Karpas-422 (cell line): ENCODE results near the gene IFNA1. TPM values are rescaled to one million over a fixed set of nuclear protein-coding genes. Genes with fewer than 3 reads are reported as not detected.

Experiments used
- DNase-seq: peaks from one replicate; pipeline ENCODE4 v3.0.0-alpha.2; 2015
- H2AFZ ChIP-seq: fragments of 200-600 bp; sonication (generic); 2 replicates; pipeline ENCODE4 v1.6.1; 2014; ENCODE audit warnings: antibody characterized with exemption, low read length, mixed read lengths
- H3K27ac ChIP-seq: fragments of 200-600 bp; sonication (generic); 2 replicates; pipeline ENCODE4 v1.5.1; 2014; ENCODE audit warnings: mild to moderate bottlenecking, low read length, moderate library complexity
- H3K27me3 ChIP-seq: fragments of 200-600 bp; sonication (generic); 2 replicates; pipeline ENCODE4 v1.6.1; 2014; ENCODE audit warnings: low read length, mixed read lengths
- H3K36me3 ChIP-seq: fragments of 200-600 bp; sonication (generic); 2 replicates; pipeline ENCODE4 v1.6.1; 2014; ENCODE audit warnings: low read length, mixed read lengths; ENCODE audit not compliant: insufficient read depth
- H3K4me1 ChIP-seq: fragments of 200-600 bp; sonication (generic); 2 replicates; pipeline ENCODE4 v1.6.1; 2014; ENCODE audit warnings: mild to moderate bottlenecking, low read length, mixed read lengths
- H3K4me2 ChIP-seq: fragments of 200-600 bp; sonication (generic); 2 replicates; pipeline ENCODE4 v1.6.1; 2014; ENCODE audit warnings: low read length, low read depth, mild to moderate bottlenecking; ENCODE audit not compliant: poor library complexity, severe bottlenecking
- H3K4me3 ChIP-seq: fragments of 200-600 bp; sonication (generic); 2 replicates; pipeline ENCODE4 v1.5.1; 2014; ENCODE audit warnings: mild to moderate bottlenecking, antibody characterized with exemption, low read length, mixed read lengths
- H3K79me2 ChIP-seq: fragments of 200-600 bp; sonication (generic); 2 replicates; pipeline ENCODE4 v1.6.1; 2014; ENCODE audit warnings: mild to moderate bottlenecking, low read length, mixed read lengths
- H3K9ac ChIP-seq: fragments of 200-600 bp; sonication (generic); 2 replicates; pipeline ENCODE4 v1.6.0; 2014; ENCODE audit warnings: low read length
- H3K9me2 ChIP-seq: fragments of 200-600 bp; sonication (generic), shearing (Covaris generic); replicated peaks from 2 replicates; pipeline ENCODE4 v1.6.0; 2014; ENCODE audit warnings: mild to moderate bottlenecking, low read length, moderate library complexity; ENCODE audit not compliant: insufficient read depth
- H3K9me3 ChIP-seq: fragments of 300-700, 200-600 bp; sonication (generic); 2 replicates; pipeline ENCODE4 v1.6.1; 2014; ENCODE audit warnings: low read length, mixed read lengths
- H4K20me1 ChIP-seq: fragments of 200-600 bp; sonication (generic); 2 replicates; pipeline ENCODE4 v1.6.1; 2014; ENCODE audit warnings: mild to moderate bottlenecking, antibody characterized with exemption, low read length, low read depth; ENCODE audit not compliant: insufficient read depth
- total RNA-seq: library from RNA; depleted of rRNA; stranded (reverse); fragments of >200 nt; shearing (Covaris generic); gene quantifications from 2 replicates; pipeline ENCODE4 v1.2.3, GENCODE V29; 2014; ENCODE audit warnings: low replicate concordance

IFNA1 gene
- total RNA-seq, 1 experiment from 2014 or later = not detected

GRCh38 chr9:21412107-21412506, 28.1 kb upstream of the IFNA1 start:
- H4K20me1 ChIP-seq = no peaks in the 10 kb centered on the region
- H3K4me2 ChIP-seq = no peak overlapping the region
- H3K9ac ChIP-seq = no peak overlapping the region
- H3K27ac ChIP-seq = no peak overlapping the region
- H3K27me3 ChIP-seq = no peaks in the 10 kb centered on the region
- H3K79me2 ChIP-seq = no peaks in the 10 kb centered on the region
- no peak overlapping the region for H3K4me3 ChIP-seq
- peaks cover 11% of the 10 kb centered on the region for H3K4me1 ChIP-seq
- no peaks in the 10 kb centered on the region for H3K9me3 ChIP-seq
- DNase-seq = peak; percentile 83
- no peaks in the 10 kb centered on the region for H3K9me2 ChIP-seq
- no peaks in the 10 kb centered on the region for H3K36me3 ChIP-seq
- no peak overlapping the region for H2AFZ ChIP-seq

GRCh38 chr9:21413151-21413550, 27.1 kb upstream of the IFNA1 start:
- peaks cover 11% of the 10 kb centered on the region for H3K4me1 ChIP-seq
- no peaks in the 10 kb centered on the region for H3K36me3 ChIP-seq
- H3K4me3 ChIP-seq = no peak overlapping the region
- no peaks in the 10 kb centered on the region for H3K79me2 ChIP-seq
- H3K9me3 ChIP-seq = no peaks in the 10 kb centered on the region
- no peak overlapping the region for H2AFZ ChIP-seq
- H3K27ac ChIP-seq = no peak overlapping the region
- DNase-seq = no peak
- no peaks in the 10 kb centered on the region for H4K20me1 ChIP-seq
- no peaks in the 10 kb centered on the region for H3K9me2 ChIP-seq
- H3K4me2 ChIP-seq = no peak overlapping the region
- no peak overlapping the region for H3K9ac ChIP-seq
- H3K27me3 ChIP-seq = no peaks in the 10 kb centered on the region

GRCh38 chr9:21413624-21414023, 26.6 kb upstream of the IFNA1 start:
- H3K9me3 ChIP-seq = no peaks in the 10 kb centered on the region
- no peaks in the 10 kb centered on the region for H3K36me3 ChIP-seq
- DNase-seq = peak; percentile 54
- no peak overlapping the region for H3K27ac ChIP-seq
- H3K9ac ChIP-seq = no peak overlapping the region
- no peaks in the 10 kb centered on the region for H3K27me3 ChIP-seq
- no peaks in the 10 kb centered on the region for H3K9me2 ChIP-seq
- no peak overlapping the region for H2AFZ ChIP-seq
- no peaks in the 10 kb centered on the region for H4K20me1 ChIP-seq
- no peaks in the 10 kb centered on the region for H3K79me2 ChIP-seq
- peaks cover 11% of the 10 kb centered on the region for H3K4me1 ChIP-seq
- H3K4me2 ChIP-seq = no peak overlapping the region
- H3K4me3 ChIP-seq = no peak overlapping the region

- Histone ChIP-seq H3K4me2 (no peak overlapping the region), H3K9me3 (no peaks in the 10 kb centered on the region), H4K20me1 (no peaks in the 10 kb centered on the region), H3K27ac (no peak overlapping the region), H3K79me2 (no peaks in the 10 kb centered on the region), H3K4me3 (no peak overlapping the region), H3K4me1 (peaks cover 11% of the 10 kb centered on the region), H3K9me2 (no peaks in the 10 kb centered on the region), H3K27me3 (no peaks in the 10 kb centered on the region), H2AFZ (no peak overlapping the region), H3K36me3 (no peaks in the 10 kb centered on the region), H3K9ac (no peak overlapping the region)
- no peak for DNase-seq
Observed at GRCh38 chr9:21414220-21414940, 25.9 kb upstream of the IFNA1 start.

- Histone ChIP-seq H3K9ac (no peak overlapping the region), H3K36me3 (no peaks in the 10 kb centered on the region), H3K27ac (no peak overlapping the region), H3K9me3 (no peaks in the 10 kb centered on the region), H3K27me3 (no peaks in the 10 kb centered on the region), H3K79me2 (no peaks in the 10 kb centered on the region), H3K4me2 (no peak overlapping the region), H3K4me3 (no peak overlapping the region), H3K4me1 (peaks cover 11% of the 10 kb centered on the region), H3K9me2 (no peaks in the 10 kb centered on the region), H4K20me1 (no peaks in the 10 kb centered on the region), H2AFZ (no peak overlapping the region)
- DNase-seq = no peak
Observed at GRCh38 chr9:21415493-21416267, 24.6 kb upstream of the IFNA1 start.

- Histone ChIP-seq H3K27ac (no peak overlapping the region), H3K79me2 (no peaks in the 10 kb centered on the region), H3K27me3 (no peaks in the 10 kb centered on the region), H3K36me3 (no peaks in the 10 kb centered on the region), H3K4me3 (no peak overlapping the region), H4K20me1 (no peaks in the 10 kb centered on the region), H3K4me2 (no peak overlapping the region), H3K9ac (no peak overlapping the region), H2AFZ (no peak overlapping the region), H3K9me2 (no peaks in the 10 kb centered on the region), H3K9me3 (no peaks in the 10 kb centered on the region), H3K4me1 (peaks cover 7% of the 10 kb centered on the region; the same call in 1 of the 2 replicates)
- DNase-seq = no peak
Observed at GRCh38 chr9:21428235-21428634, 12.0 kb upstream of the IFNA1 start.

- no peaks in the 10 kb centered on the region for H3K9me2 ChIP-seq
- H3K9me3 ChIP-seq = no peaks in the 10 kb centered on the region
- H3K27me3 ChIP-seq = no peaks in the 10 kb centered on the region
- H3K79me2 ChIP-seq = no peaks in the 10 kb centered on the region
- no peak overlapping the region for H2AFZ ChIP-seq
- peaks cover 7% of the 10 kb centered on the region; the same call in 1 of the 2 replicates for H3K4me1 ChIP-seq
- no peak overlapping the region for H3K9ac ChIP-seq
- DNase-seq = no peak
- H3K4me3 ChIP-seq = no peak overlapping the region
- no peaks in the 10 kb centered on the region for H3K36me3 ChIP-seq
- H4K20me1 ChIP-seq = no peaks in the 10 kb centered on the region
- H3K4me2 ChIP-seq = no peak overlapping the region
- no peak overlapping the region for H3K27ac ChIP-seq
Observed at GRCh38 chr9:21429191-21429590, 11.0 kb upstream of the IFNA1 start.

GRCh38 chr9:21432672-21433425, 7.4 kb upstream of the IFNA1 start:
- no peak overlapping the region for H2AFZ ChIP-seq
- no peak overlapping the region for H3K4me3 ChIP-seq
- H3K9ac ChIP-seq = no peak overlapping the region
- DNase-seq = no peak
- H3K79me2 ChIP-seq = no peaks in the 10 kb centered on the region
- no peak overlapping the region for H3K4me2 ChIP-seq
- H4K20me1 ChIP-seq = no peaks in the 10 kb centered on the region
- H3K27ac ChIP-seq = no peak overlapping the region
- H3K27me3 ChIP-seq = no peaks in the 10 kb centered on the region
- H3K4me1 ChIP-seq = peaks cover 7% of the 10 kb centered on the region; the same call in 1 of the 2 replicates
- H3K9me2 ChIP-seq = no peaks in the 10 kb centered on the region
- H3K9me3 ChIP-seq = no peaks in the 10 kb centered on the region
- no peaks in the 10 kb centered on the region for H3K36me3 ChIP-seq
